Measurements from ENCODE around the gene ATXN7L1. TPM values are rescaled to one million over a fixed set of nuclear protein-coding genes. Genes with fewer than 3 reads are reported as not detected.
"Not testable (repeated sequence)": the region's sequence is repeated elsewhere in the genome, so short reads cannot be mapped to it uniquely, and the experiment has no call there.

ATXN7L1 gene
- total RNA-seq, 4 donors from 2014 or later, result 8.1 to 13.5 (median 9.1) TPM

DNA sequence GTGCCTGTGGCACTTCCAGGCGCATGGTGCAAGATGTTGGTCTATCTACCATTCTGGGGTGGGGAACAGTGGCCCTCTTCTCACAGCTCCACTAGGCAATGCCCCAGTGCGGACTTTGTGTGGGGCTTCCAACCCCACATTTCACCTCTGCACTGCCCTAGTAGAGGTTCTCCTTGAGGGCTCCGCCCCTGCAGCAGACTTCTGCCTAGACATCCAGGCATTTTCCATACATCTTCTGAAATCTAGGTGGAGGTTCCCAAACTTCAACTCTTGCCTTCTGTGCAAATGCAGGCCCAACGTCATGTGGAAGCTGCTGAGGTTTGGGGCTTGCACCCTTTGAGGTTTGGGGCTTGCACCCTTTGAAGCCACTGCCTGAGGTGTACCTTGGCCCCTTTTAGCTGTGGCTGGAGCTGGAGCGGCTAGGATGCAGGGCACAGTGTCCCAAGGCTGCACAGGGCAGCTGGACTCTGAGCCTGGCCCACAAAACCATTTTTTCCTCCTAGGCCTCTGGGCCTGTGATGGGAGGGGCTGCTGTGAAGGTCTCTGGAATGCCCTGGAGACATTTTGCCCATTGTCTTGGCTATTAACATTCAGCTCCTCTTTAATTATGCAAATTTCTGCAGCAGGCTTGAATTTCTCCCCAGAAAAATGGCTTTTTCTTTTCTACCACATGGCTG is 164.5 kb downstream of the ATXN7L1 start:
- no peak for DNase-seq (ENCODE audit: low spot score in 2 of 2)
- intact Hi-C loops (cut with DNase I; ENCODE audit: low total_unique reads), result no loop called here
- TF ChIP-seq, protein P1, sequence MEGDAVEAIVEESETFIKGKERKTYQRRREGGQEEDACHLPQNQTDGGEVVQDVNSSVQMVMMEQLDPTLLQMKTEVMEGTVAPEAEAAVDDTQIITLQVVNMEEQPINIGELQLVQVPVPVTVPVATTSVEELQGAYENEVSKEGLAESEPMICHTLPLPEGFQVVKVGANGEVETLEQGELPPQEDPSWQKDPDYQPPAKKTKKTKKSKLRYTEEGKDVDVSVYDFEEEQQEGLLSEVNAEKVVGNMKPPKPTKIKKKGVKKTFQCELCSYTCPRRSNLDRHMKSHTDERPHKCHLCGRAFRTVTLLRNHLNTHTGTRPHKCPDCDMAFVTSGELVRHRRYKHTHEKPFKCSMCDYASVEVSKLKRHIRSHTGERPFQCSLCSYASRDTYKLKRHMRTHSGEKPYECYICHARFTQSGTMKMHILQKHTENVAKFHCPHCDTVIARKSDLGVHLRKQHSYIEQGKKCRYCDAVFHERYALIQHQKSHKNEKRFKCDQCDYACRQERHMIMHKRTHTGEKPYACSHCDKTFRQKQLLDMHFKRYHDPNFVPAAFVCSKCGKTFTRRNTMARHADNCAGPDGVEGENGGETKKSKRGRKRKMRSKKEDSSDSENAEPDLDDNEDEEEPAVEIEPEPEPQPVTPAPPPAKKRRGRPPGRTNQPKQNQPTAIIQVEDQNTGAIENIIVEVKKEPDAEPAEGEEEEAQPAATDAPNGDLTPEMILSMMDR (IDR thresholded peaks at IDR 0.05), result no peak
- no peak for TF ChIP-seq POLR2A (IDR thresholded peaks at IDR 0.05)
- WGBS, 2 donors, result 95 to 100% methylated on average over 4 to 5 of the region's 5 CpGs
- H3K4me3 ChIP-seq (ENCODE audit: low read depth, poor library complexity, severe bottlenecking), result no peak overlapping the region

DNA sequence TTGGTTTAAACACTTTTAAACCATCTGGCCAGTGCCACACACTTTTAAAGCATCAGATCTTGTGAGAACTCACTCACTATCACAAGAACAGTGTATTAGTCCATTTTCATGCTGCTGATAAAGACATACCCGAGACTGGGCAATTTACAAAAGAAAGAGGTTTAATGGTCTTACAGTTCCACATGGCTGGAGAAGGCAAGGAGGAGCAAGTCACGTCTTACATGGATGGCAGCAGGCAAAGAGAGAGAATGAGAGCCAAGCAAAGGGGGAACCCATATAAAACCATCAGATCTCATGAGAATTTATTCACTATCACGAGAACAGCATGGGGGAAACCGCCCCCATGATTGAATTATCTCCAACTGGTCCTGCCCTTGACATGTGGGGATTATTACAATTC is 165.7 kb downstream of the ATXN7L1 start:
- DNase-seq (ENCODE audit: low spot score in 2 of 2); intact Hi-C loops (cut with DNase I; ENCODE audit: low total_unique reads); H3K4me3 ChIP-seq (ENCODE audit: low read depth, poor library complexity, severe bottlenecking): not testable (repeated sequence)
- 96 to 98% methylated on average over 4 of the region's 4 CpGs for WGBS, 2 donors

DNA sequence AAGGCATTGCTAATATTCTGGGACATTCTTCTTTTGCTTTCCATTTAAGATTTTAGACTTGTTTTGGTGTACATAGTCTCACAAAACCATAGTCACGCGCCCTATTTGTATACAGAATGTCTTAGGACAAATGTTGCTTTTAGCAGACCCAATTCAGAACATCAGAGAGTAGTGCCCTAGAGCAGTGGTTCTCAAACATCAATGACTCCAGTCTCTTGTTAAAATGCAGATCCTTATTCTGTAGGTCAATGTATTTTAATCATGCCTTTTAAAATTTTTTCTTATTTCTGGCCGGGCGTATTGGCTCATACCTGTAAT is 167.7 kb downstream of the ATXN7L1 start:
- intact Hi-C loops (cut with DNase I; ENCODE audit: low total_unique reads), result no loop called here
- no peak for DNase-seq (ENCODE audit: low spot score in 2 of 2)
- 93 to 95% methylated on average over 4 of the region's 4 CpGs for whole genome bisulfite sequencing, 2 donors
- no peak overlapping the region for H3K4me3 ChIP-seq (ENCODE audit: low read depth, poor library complexity, severe bottlenecking)
- TF ChIP-seq POLR2A (IDR thresholded peaks at IDR 0.05), result no peak
- TF ChIP-seq, protein P1 (IDR thresholded peaks at IDR 0.05), result no peak

DNA sequence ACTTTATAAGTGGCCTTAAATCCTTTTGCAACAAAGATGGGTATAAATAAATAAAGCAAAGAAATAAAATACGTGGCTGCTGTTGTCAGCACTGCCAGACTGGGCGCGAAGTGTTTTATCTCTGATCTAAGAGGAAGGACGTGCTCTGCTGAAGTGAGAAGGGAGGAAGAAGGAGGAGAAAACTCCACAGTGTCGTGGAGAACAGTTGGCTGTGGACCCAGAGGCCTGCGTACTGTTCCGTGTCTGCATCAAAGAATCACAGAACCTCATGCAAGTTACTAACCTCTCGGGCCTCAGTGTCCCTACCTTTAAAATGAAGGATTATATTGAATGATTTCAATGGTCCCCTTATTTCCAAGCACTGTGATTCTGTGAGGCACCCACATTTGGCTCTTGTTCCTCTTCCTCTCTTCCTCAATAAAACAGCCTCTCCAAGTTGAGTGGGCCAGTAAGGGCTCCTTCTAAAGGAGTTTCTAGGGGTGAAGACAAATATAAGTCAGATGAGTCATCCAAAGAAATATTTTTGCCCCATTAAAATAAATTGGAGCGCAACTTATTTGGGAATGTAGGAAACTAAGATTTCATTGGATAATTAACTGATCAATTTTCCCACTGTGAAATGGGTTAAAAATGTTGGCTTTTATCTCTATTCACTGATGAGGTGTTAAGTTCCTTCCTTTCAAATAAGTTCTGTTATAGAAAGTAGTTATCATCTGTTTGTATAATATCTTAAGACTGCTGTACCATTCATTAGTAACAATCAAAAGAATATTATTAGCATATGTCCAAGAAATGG is 168.2 kb downstream of the ATXN7L1 start:
- H3K4me3 ChIP-seq (ENCODE audit: low read depth, poor library complexity, severe bottlenecking), result no peak overlapping the region
- 67 to 69% methylated on average over 9 of the region's 9 CpGs for WGBS, 2 donors
- intact Hi-C loops (cut with DNase I; ENCODE audit: low total_unique reads), result no loop called here
- no peak for DNase-seq (ENCODE audit: low spot score in 2 of 2)
- no peak for TF ChIP-seq POLR2A (IDR thresholded peaks at IDR 0.05)
- TF ChIP-seq, protein P1 (IDR thresholded peaks at IDR 0.05), result no peak

DNA sequence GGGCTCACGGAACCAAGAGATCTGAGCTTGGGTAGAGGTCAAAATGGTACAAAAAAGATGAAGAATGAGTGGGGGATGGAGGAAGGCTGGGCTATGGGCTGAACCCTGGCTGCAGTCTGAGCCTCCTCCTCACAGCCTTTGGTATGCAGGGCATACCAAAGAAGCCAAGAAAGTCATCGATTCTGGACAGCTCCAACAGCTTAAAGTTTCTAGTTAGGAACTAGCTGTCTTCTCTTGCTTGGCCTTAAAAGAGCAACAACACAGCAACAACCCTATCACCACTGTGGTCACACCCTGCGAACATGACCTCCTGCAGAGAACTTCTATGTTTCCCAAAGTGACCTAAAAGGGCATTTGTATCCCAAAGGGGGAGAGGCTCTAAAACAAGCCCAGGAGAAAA is 169.0 kb downstream of the ATXN7L1 start:
- 73 to 81% methylated on average over 3 of the region's 3 CpGs for WGBS, 2 donors
- no peak for DNase-seq (ENCODE audit: low spot score in 2 of 2)
- TF ChIP-seq POLR2A (IDR thresholded peaks at IDR 0.05), result no peak
- TF ChIP-seq, protein P1 (IDR thresholded peaks at IDR 0.05), result no peak
- no peak overlapping the region for H3K4me3 ChIP-seq (ENCODE audit: low read depth, poor library complexity, severe bottlenecking)
- intact Hi-C loops (cut with DNase I; ENCODE audit: low total_unique reads), result no loop called here

DNA sequence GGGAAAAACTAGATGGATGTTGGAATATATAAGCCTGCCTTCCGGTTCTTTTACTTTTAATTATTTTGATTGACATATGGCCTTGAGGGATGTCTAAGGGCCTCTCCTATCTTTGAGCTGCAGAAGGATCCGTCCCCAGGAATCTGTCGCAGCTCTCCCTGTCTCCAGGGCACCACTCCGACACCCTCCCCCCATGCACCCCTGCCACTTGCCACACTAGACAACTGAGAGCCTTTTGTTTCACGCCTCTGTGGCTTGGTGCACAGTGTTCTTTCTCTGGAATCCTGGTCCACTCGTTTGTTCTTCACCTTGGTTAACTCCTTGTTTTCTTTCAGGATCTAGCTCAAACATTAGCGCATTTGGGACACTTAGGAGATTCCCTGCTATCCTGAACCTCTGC is 171.0 kb downstream of the ATXN7L1 start:
- 74 to 89% methylated on average over 7 of the region's 7 CpGs for WGBS, 2 donors
- intact Hi-C loops (cut with DNase I; ENCODE audit: low total_unique reads), result no loop called here
- H3K4me3 ChIP-seq (ENCODE audit: low read depth, poor library complexity, severe bottlenecking), result no peak overlapping the region
- TF ChIP-seq, protein P1 (IDR thresholded peaks at IDR 0.05), result no peak
- TF ChIP-seq POLR2A (IDR thresholded peaks at IDR 0.05), result no peak
- DNase-seq (ENCODE audit: low spot score in 2 of 2), result no peak
